GM18951 (cell line): ENCODE measurements around the gene CD226.
"Not testable (repeated sequence)": the region's sequence is repeated elsewhere in the genome, so short reads cannot be mapped to it uniquely, and the experiment has no call there.

Experiments
- POLR2A ChIP-seq: IDR thresholded peaks from 4 replicates; pipeline ENCODE4 v1.6.1; 2011; ENCODE audit warnings: mild to moderate bottlenecking; ENCODE audit not compliant: insufficient read length, insufficient read depth; ENCODE audit errors: extremely low read depth
- in situ Hi-C: fragments of 300-500 bp; cut with MboI; formaldehyde crosslinking; loops from one replicate; pipeline ENCODE4 v1.12.0; 2022; ENCODE audit warnings: low sequenced_read_pairs, mixed read lengths, inconsistent platforms; ENCODE audit not compliant: unreplicated experiment

Gene CD226

DNA sequence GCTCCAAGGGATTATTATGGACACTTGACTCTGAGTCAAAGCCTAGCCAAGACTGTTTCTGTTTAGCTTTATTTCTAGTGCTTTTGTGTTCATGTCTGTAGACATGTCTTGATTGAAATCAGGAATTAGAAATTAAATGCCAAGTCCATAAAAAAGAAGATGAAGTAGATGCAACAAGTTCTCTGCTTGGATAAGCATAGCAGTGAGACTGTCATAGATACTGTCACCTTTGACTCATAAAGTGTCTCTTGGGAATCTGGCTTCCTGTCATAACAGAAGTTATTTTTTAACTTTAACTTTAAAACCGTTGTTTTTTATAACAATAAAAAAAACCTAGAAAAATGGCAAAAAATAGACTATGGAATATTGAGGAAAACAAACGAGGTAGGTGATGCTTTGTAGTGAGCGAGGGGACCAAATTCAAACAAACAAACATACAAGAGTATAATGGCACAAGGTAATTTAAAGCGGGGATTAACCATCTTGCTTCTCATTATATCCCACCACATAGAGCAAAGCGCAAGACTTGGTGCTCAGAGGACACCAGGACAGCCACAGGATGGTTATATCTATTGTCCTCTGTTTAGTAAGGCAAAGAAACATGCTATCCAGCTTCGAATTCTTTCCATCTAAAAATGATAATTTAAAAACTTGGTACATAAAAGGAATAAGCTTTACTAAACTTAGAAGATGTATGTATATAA lies 64.6 kb downstream of the CD226 start:
- TF ChIP-seq POLR2A = no peak
- in situ Hi-C loops = no loop called here

DNA sequence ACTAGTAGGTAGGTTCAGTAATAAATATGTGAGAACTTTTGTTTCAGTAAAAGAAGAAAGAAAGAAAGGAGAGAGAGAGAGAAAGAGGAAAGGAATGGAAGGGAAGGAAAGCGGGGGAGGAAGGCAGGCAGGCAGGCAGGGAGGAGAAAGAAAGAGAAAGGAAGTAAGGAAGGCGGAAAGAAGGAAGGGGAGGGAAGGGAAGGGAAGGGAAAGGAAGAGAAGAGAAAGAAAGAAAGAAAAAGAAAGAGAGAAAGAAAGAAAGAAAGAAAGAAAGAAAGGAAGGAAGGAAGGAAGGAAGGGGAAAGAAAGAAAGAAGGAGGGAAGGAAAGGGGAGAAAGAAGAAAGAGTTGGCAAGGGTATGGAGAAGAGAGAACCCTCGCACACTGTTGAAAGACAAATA lies 67.6 kb downstream of the CD226 start:
- in situ Hi-C loops = no loop called here
- TF ChIP-seq POLR2A = no peak

DNA sequence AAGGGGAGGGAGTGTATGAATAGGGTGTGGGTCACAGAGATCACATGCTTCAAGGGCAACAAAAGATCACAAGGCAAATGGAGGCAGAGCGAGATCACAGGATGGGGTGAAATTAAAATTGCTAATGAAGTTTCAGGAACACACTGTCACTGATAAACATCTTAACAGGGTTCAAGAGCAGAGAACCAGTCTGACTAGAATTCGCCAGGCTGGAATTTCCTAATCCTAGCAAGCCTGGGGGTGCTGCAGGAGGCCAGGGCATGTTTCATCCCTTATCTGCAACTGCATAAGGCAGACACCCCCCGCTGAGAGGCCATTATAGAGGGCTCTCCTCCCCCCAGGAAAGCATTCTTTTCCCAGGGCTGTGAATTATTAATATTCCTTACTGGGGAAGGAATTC lies 68.6 kb downstream of the CD226 start:
- in situ Hi-C loops = not testable (repeated sequence)

DNA sequence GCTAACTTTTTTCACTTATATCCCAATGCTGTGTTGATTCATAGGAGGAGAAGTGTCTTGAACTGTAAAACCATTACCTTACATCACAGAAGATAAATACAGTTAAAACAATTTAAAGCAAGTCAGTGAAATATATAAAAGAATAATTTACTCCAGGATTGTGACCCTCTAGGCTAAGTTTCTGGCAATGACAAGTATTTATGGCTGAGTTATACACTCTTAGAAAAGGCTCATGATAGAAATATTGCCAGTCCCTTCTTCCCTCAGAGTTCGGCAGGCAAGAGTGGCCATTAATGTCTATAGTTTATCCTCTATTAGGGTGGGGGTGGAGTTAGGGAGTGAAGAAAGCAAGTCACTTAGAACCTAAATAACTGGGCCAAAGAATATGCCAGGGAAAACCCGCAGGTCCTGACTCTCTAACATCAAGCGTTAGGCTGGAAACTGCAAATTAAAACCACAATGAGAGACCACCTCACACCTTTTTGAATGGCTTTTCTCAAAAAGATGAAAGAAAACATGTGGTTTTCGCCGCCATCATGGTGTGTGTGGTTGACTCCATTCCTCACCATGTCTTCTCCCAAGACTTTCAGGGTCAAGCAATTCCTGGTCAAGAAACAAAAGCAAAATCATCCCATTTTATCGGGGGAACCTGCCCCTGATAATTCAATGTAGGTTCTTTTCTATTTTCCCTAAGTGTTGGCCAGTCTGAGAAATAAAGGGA lies 69.3 kb downstream of the CD226 start:
- in situ Hi-C loops = no loop called here
- TF ChIP-seq POLR2A = no peak

DNA sequence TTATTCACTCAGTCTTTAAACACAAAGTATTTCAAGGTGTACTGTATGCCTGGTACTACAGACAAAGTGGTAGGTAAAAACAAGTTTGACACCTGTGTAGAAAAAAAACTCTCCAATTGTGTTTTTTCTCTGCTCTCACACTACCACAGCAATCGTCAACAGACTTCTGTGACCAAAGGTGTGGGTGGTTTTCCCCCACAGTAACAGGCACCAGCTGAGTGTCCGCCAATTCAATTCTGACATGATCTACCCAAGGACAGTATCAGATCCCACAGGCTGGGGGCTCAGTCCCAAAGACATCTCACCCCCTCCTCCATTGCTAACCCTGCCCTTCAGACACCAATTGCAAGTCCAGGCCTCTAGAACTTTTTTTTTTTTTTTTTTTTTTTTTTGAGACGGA lies 71.2 kb downstream of the CD226 start:
- in situ Hi-C loops = no loop called here
- no peak for TF ChIP-seq POLR2A

DNA sequence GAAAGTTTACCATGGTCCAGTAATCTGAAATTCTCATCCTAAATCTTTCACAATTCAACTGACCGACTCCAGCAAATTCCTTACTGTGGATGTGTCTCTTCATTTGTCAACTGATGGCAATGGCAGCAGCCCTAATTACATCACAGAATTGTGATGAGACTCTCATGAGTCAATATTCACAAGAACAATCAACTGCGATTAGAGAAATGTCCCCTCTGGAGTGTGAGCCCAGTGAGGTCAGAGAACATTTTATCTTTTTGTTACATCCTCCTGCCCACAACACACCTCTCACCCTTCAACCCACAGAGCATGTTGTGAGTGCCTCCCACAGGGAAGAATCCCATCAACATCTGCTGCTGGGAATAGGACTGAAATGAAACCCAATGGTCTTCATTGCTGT lies 73.6 kb downstream of the CD226 start:
- in situ Hi-C loops = no loop called here
- TF ChIP-seq POLR2A = no peak

DNA sequence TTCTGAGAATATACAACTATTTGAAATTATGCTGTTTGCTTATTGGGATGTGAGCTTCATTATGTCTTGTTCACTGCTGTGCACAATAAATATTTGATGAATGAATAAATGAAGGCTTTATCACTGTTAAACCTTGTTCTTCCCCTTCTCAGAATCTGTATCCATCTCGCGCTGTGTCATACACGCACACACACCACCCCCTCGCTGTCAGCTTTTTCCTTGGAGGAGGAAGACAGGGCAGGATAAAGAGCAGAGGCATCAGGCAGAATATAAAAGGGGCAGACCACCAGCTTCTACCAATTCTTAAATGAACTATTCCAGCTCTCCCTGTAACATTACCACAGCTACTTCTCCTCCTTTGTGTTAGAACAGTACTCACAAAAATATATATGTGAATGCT lies 75.0 kb downstream of the CD226 start:
- in situ Hi-C loops = no loop called here
- no peak for TF ChIP-seq POLR2A

DNA sequence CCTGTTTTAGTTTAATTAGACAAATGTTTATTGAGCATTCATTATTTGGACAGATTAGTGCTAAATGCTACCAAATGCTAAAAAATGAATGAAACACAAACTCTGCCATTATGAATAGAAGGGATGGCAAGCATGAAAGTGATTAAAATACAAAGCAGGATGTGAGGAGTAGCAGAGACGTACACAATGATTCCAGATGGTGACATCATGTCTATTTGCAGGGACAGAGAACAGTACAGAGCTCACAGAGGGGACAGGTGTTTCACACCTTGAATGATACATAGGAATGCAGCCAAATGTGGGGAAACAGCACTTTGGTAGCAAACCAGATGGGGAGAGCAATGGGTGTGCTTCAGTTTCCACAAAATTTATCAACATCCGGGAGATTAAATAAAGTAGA lies 76.3 kb downstream of the CD226 start:
- no peak for TF ChIP-seq POLR2A
- in situ Hi-C loops = no loop called here

DNA sequence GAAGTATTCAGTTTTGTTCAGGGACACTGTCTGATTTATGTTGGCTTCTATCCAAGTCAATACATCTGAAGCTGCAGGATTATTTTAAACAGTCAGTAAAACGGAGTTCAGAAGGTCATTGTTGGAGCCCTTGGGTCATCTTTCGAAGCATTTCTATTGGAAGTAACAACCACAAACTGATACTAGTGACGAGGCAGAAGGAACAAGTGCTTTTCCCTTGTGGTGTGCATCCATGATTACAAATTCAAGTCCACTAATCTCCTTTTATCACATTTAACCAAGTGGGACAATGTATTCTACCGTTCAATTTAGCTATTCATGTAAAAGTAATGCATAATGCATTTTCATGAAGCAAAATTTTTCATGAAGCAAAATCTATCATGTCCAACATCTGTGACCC lies 76.9 kb downstream of the CD226 start:
- no peak for TF ChIP-seq POLR2A
- in situ Hi-C loops = no loop called here

DNA sequence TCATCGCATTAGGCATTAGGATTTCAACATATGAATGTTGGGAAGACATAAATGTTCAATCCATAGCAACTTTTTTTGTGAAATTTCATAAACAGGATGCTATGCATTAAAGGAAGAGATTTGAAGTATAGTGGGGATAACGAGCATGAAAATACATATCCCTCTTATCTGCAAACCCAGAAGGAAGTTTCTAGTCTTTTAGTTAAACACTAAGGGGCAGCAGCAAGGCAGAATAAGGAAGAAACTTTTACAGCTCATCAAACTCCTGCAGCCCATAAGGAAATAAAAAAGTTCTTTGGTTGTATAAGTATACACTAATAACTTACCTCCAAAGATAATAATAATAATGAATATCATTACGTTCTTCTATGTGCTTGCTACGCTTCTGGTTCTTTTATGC lies 81.5 kb downstream of the CD226 start:
- in situ Hi-C loops = no loop called here
- TF ChIP-seq POLR2A = no peak

DNA sequence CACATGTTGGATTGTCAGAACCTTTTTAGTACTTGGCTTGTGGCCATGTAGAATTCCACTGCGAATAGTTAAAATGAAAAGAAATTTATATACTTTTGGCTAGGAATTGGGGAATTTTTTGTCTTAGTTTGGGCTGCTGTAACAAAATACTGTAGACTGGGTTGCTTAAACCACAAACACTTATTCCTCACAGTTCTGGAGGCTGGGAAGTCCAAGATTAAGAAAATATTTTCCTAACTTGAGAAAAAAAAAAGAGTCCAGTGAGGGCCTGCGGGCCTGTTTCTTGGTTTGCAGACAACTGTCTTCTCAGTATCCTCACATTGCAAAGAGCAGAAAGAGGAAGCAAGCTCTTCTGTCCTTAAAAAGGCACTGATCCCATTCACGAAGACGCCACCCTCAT lies 81.9 kb downstream of the CD226 start:
- in situ Hi-C loops = no loop called here

DNA sequence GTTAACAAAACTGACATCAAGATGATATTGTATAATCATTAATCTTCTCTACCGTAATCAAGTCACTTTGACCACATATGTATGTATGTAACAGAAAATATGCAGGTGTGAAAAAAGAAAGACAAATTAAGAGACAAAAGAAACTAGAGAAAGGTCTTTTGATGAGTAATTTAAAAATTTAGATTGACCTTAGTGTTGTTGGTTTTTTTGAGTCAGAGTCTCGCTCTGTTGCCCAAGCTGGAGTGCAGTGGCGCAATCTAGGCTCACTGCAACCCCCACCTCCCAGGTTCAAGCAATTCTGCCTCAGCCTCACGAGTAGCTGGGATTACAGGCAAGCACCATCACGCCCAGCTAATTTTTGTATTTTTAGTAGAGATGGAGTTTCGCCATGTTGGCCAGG lies 82.9 kb downstream of the CD226 start:
- in situ Hi-C loops = not testable (repeated sequence)

More for the DNA sequence above, 81.9 kb downstream of the CD226 start:
- no peak for TF ChIP-seq POLR2A

DNA sequence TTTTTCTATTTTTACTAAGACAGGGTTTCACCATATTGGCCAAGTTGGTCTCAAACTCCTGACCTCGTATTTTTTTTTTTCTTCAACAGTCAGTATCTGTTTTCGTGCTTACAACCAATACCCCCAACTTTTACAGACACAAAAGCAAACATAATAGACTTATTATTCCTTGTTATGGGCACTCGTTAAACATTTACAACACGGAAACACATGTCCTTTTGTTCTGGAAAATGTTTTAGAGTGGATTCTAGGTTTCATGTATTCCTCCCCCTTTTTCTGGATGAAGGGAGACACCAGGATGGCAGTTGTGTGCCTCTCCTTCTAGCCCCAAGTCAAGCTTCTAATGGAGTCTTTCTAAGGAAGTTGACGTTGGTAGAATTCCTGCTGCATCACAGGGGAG lies 88.8 kb downstream of the CD226 start:
- in situ Hi-C loops = no loop called here
- TF ChIP-seq POLR2A = no peak

DNA sequence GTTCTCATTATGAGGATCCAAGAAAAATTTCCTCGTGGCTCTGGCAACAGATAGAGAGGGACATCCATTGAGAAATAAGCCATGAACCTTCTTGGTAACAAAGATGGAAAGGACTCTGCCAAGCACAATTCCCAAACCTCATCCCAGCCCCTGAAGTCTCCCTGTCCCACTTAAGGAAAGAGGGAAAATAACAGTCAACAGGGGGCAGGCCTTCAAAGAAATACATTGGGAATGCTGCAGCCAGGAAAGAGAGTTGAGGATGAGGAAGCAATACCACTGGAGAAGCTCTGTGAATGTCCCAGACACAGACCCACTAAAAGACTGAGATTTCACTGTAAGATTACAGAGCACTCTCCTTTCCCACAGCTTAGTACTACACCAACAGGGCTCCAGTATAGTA lies 93.2 kb downstream of the CD226 start:
- in situ Hi-C loops = no loop called here
- no peak for TF ChIP-seq POLR2A
